Measurements from ENCODE around the gene NAT9. TPM values are rescaled to one million over a fixed set of nuclear protein-coding genes. Genes with fewer than 3 reads are reported as not detected.
A peak's percentile ranks its signal among the peaks of the same experiment; 100 is the strongest.

The NAT9 gene
- total and polyA plus RNA-seq, 2 experiments from 2014 or later = 37.3 to 37.5 TPM

- H3K36me3 Mint-ChIP-seq (ENCODE audit: low read depth) = peaks cover 33% of the 10 kb centered on the region
- Histone ChIP-seq H3K27me3 (ENCODE audit: insufficient read depth) (no peaks in the 10 kb centered on the region), H3K9me2 (ENCODE audit: insufficient read depth) (no peaks in the 10 kb centered on the region), H3K4me2 (peak overlapping the region; percentile 99), H3F3A (replicated peaks; ENCODE audit: low read depth) (peaks cover 4% of the 10 kb centered on the region), H3K4me1 (ENCODE audit: insufficient read depth) (peaks cover 12% of the 10 kb centered on the region), H3K27ac (ENCODE audit: low read depth) (0 out of 2 replicates have a peak overlapping the region, but pooled peaks have one; percentile 45), H2AFZ (no peak overlapping the region), H3K4me3 (peak overlapping the region; percentile 93), H3K36me3 (ENCODE audit: insufficient read depth) (no peaks in the 10 kb centered on the region), H4K20me1 (replicated peaks; ENCODE audit: insufficient read depth) (peaks cover 21% of the 10 kb centered on the region; the same call in 1 of the 2 replicates), H3K79me2 (replicated peaks; ENCODE audit: insufficient read depth) (peaks cover 35% of the 10 kb centered on the region)
- no peaks in the 10 kb centered on the region for H3K9me3 Mint-ChIP-seq
- H3K27ac Mint-ChIP-seq = peak overlapping the region; percentile 28; the same call in 1 of the 2 replicates
- peaks cover 14% of the 10 kb centered on the region for H3K27me3 Mint-ChIP-seq (ENCODE audit: insufficient read depth, low read depth, poor library complexity)
- TF ChIP-seq, protein P1, sequence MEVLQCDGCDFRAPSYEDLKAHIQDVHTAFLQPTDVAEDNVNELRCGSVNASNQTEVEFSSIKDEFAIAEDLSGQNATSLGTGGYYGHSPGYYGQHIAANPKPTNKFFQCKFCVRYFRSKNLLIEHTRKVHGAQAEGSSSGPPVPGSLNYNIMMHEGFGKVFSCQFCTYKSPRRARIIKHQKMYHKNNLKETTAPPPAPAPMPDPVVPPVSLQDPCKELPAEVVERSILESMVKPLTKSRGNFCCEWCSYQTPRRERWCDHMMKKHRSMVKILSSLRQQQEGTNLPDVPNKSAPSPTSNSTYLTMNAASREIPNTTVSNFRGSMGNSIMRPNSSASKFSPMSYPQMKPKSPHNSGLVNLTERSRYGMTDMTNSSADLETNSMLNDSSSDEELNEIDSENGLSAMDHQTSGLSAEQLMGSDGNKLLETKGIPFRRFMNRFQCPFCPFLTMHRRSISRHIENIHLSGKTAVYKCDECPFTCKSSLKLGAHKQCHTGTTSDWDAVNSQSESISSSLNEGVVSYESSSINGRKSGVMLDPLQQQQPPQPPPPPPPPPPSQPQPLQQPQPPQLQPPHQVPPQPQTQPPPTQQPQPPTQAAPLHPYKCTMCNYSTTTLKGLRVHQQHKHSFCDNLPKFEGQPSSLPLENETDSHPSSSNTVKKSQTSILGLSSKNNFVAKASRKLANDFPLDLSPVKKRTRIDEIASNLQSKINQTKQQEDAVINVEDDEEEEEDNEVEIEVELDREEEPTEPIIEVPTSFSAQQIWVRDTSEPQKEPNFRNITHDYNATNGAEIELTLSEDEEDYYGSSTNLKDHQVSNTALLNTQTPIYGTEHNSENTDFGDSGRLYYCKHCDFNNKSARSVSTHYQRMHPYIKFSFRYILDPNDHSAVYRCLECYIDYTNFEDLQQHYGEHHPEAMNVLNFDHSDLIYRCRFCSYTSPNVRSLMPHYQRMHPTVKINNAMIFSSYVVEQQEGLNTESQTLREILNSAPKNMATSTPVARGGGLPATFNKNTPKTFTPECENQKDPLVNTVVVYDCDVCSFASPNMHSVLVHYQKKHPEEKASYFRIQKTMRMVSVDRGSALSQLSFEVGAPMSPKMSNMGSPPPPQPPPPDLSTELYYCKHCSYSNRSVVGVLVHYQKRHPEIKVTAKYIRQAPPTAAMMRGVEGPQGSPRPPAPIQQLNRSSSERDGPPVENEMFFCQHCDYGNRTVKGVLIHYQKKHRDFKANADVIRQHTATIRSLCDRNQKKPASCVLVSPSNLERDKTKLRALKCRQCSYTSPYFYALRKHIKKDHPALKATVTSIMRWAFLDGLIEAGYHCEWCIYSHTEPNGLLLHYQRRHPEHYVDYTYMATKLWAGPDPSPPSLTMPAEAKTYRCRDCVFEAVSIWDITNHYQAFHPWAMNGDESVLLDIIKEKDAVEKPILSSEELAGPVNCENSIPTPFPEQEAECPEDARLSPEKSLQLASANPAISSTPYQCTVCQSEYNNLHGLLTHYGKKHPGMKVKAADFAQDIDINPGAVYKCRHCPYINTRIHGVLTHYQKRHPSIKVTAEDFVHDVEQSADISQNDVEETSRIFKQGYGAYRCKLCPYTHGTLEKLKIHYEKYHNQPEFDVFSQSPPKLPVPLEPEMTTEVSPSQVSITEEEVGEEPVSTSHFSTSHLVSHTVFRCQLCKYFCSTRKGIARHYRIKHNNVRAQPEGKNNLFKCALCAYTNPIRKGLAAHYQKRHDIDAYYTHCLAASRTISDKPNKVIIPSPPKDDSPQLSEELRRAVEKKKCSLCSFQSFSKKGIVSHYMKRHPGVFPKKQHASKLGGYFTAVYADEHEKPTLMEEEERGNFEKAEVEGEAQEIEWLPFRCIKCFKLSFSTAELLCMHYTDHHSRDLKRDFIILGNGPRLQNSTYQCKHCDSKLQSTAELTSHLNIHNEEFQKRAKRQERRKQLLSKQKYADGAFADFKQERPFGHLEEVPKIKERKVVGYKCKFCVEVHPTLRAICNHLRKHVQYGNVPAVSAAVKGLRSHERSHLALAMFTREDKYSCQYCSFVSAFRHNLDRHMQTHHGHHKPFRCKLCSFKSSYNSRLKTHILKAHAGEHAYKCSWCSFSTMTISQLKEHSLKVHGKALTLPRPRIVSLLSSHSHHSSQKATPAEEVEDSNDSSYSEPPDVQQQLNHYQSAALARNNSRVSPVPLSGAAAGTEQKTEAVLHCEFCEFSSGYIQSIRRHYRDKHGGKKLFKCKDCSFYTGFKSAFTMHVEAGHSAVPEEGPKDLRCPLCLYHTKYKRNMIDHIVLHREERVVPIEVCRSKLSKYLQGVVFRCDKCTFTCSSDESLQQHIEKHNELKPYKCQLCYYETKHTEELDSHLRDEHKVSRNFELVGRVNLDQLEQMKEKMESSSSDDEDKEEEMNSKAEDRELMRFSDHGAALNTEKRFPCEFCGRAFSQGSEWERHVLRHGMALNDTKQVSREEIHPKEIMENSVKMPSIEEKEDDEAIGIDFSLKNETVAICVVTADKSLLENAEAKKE (CRISPR knock-in tag; IDR thresholded peaks at IDR 0.05) = no peak
- TF ChIP-seq EZH2phosphoT487 (IDR thresholded peaks at IDR 0.05; ENCODE audit: unreplicated experiment) (no peak), JUNB (IDR thresholded peaks at IDR 0.05; ENCODE audit: unreplicated experiment) (no peak), ZNF331 (CRISPR knock-in tag; IDR thresholded peaks at IDR 0.05; ENCODE audit: low read depth) (no peak), ETS1 (IDR thresholded peaks at IDR 0.05) (no peak), POLR2AphosphoS5 (IDR thresholded peaks at IDR 0.05; ENCODE audit: low read depth) (no peak), NANOG (IDR thresholded peaks at IDR 0.05; ENCODE audit: borderline replicate concordance) (no peak), EZH2 (IDR thresholded peaks at IDR 0.05; ENCODE audit: low read depth, unreplicated experiment) (no peak), ZNF114 (CRISPR knock-in tag; IDR thresholded peaks at IDR 0.05) (no peak), STAT1 (IDR thresholded peaks at IDR 0.05; ENCODE audit: unreplicated experiment) (no peak), CREB1 (CRISPR knock-in tag; IDR thresholded peaks at IDR 0.05; ENCODE audit: low read depth) (no peak)
- TF ChIP-seq, protein P2, sequence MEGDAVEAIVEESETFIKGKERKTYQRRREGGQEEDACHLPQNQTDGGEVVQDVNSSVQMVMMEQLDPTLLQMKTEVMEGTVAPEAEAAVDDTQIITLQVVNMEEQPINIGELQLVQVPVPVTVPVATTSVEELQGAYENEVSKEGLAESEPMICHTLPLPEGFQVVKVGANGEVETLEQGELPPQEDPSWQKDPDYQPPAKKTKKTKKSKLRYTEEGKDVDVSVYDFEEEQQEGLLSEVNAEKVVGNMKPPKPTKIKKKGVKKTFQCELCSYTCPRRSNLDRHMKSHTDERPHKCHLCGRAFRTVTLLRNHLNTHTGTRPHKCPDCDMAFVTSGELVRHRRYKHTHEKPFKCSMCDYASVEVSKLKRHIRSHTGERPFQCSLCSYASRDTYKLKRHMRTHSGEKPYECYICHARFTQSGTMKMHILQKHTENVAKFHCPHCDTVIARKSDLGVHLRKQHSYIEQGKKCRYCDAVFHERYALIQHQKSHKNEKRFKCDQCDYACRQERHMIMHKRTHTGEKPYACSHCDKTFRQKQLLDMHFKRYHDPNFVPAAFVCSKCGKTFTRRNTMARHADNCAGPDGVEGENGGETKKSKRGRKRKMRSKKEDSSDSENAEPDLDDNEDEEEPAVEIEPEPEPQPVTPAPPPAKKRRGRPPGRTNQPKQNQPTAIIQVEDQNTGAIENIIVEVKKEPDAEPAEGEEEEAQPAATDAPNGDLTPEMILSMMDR (conservative IDR thresholded peaks at IDR 0.05; ENCODE audit: low read depth in 2 of 2) = no peak
- TF ChIP-seq, protein P3, sequence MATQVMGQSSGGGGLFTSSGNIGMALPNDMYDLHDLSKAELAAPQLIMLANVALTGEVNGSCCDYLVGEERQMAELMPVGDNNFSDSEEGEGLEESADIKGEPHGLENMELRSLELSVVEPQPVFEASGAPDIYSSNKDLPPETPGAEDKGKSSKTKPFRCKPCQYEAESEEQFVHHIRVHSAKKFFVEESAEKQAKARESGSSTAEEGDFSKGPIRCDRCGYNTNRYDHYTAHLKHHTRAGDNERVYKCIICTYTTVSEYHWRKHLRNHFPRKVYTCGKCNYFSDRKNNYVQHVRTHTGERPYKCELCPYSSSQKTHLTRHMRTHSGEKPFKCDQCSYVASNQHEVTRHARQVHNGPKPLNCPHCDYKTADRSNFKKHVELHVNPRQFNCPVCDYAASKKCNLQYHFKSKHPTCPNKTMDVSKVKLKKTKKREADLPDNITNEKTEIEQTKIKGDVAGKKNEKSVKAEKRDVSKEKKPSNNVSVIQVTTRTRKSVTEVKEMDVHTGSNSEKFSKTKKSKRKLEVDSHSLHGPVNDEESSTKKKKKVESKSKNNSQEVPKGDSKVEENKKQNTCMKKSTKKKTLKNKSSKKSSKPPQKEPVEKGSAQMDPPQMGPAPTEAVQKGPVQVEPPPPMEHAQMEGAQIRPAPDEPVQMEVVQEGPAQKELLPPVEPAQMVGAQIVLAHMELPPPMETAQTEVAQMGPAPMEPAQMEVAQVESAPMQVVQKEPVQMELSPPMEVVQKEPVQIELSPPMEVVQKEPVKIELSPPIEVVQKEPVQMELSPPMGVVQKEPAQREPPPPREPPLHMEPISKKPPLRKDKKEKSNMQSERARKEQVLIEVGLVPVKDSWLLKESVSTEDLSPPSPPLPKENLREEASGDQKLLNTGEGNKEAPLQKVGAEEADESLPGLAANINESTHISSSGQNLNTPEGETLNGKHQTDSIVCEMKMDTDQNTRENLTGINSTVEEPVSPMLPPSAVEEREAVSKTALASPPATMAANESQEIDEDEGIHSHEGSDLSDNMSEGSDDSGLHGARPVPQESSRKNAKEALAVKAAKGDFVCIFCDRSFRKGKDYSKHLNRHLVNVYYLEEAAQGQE (IDR thresholded peaks at IDR 0.05; ENCODE audit: unreplicated experiment) = no peak
- peak overlapping the region; percentile 93 for H3K4me3 Mint-ChIP-seq
- no peak for DNase-seq (ENCODE audit: low spot score)
- no peak for ATAC-seq
- H3K4me1 Mint-ChIP-seq = peaks cover 14% of the 10 kb centered on the region
These were observed 845 bp upstream of the NAT9 start for GRCh38 chr17:74776990-74777389.
